Panc1 (cell line): ENCODE results near the gene INPP5K. TPM values are rescaled to one million over a fixed set of nuclear protein-coding genes. Genes with fewer than 3 reads are reported as not detected.
A peak's percentile ranks its signal among the peaks of the same experiment; 100 is the strongest.

Source experiments
- ATAC-seq: fragments of 200-7000 bp; cut with Tn5 transposase; 2 replicates; pipeline ENCODE4 v1.9.1; 2020; ENCODE audit warnings: mild to moderate bottlenecking, moderate library complexity
- BruUV-seq: library from RNA; stranded (reverse); fragments of 400-500 nt; replicated peaks from 2 replicates; lab custom pipeline; 2021; lab: Mats Ljungman, UMichigan
- CTCF ChIA-PET: fragments of 300-600 bp; sonication (Branson Sonifier 250); formaldehyde crosslinking; loops from one replicate; lab custom pipeline; 2022; ENCODE audit warnings: antibody characterized with exemption; lab: Charles Lee
- POLR2A ChIA-PET: fragments of 300-600 bp; sonication (Branson Sonifier 250); formaldehyde crosslinking; loops from one replicate; lab custom pipeline; 2022; ENCODE audit warnings: antibody characterized with exemption; lab: Charles Lee
- DNase-seq: peaks from one replicate; pipeline ENCODE4 v3.0.0-alpha.2; 2010; ENCODE audit warnings: low read depth, low spot score
- H3K27ac ChIP-seq: 2 replicates; pipeline ENCODE4 v1.5.1; 2011; ENCODE audit warnings: mild to moderate bottlenecking, low read length, inconsistent platforms
- H3K27me3 ChIP-seq: fragments of 200-500 bp; sonication (Bioruptor generic); 2 replicates; pipeline ENCODE4 v1.6.0; 2014; ENCODE audit warnings: low read length, inconsistent platforms; ENCODE audit not compliant: control insufficient read depth, insufficient read depth
- H3K36me3 ChIP-seq: fragments of 200-500 bp; sonication (Bioruptor generic); 2 replicates; pipeline ENCODE4 v1.5.1; 2014; ENCODE audit warnings: inconsistent platforms, mild to moderate bottlenecking, low read length, moderate library complexity; ENCODE audit not compliant: control insufficient read depth, insufficient read depth
- H3K4me1 ChIP-seq: 2 replicates; pipeline ENCODE4 v1.5.1; 2011; ENCODE audit warnings: inconsistent platforms, mild to moderate bottlenecking, low read length, moderate library complexity; ENCODE audit not compliant: control insufficient read depth, insufficient read depth
- H3K4me3 ChIP-seq, 2 experiments: 2 replicates each; pipeline ENCODE4 v1.5.1; 2011 to 2012; ENCODE audit warnings: low read depth in 2 of 2, low read length in 2 of 2, mild to moderate bottlenecking in 2 of 2, inconsistent platforms in 1 of 2, moderate library complexity in 1 of 2
- H3K9me3 ChIP-seq: fragments of 200-500 bp; sonication (Bioruptor generic); 2 replicates; pipeline ENCODE4 v1.5.1; 2014; ENCODE audit warnings: low read depth, mild to moderate bottlenecking, inconsistent platforms, low read length, moderate library complexity; ENCODE audit not compliant: control insufficient read depth, insufficient read depth
- CTCF ChIP-seq: fragments of 450-650 bp; IDR thresholded peaks from 2 replicates; pipeline ENCODE4 v1.5.1; 2017; ENCODE audit warnings: mild to moderate bottlenecking
- POLR2AphosphoS5 ChIP-seq: IDR thresholded peaks from 2 replicates; pipeline ENCODE4 v1.6.1; 2012; ENCODE audit warnings: mild to moderate bottlenecking, low read depth, low read length, moderate library complexity
- REST ChIP-seq, 2 experiments: IDR thresholded peaks; 2 replicates each; pipeline ENCODE4 v1.6.1; 2011 to 2012; ENCODE audit warnings: low read depth in 2 of 2, control low read depth in 1 of 2, low read length in 1 of 2, mild to moderate bottlenecking in 1 of 2, moderate library complexity in 1 of 2; ENCODE audit not compliant: insufficient read depth in 1 of 2
- SIN3A ChIP-seq: IDR thresholded peaks from 2 replicates; pipeline ENCODE4 v1.6.1; 2012; ENCODE audit warnings: low read depth, mild to moderate bottlenecking, low read length, moderate library complexity, borderline replicate concordance; ENCODE audit not compliant: insufficient read depth
- TCF7L2 ChIP-seq: IDR thresholded peaks from 2 replicates; pipeline ENCODE4 v1.6.1; 2011; ENCODE audit warnings: mild to moderate bottlenecking, low read depth, low read length, inconsistent platforms
- in situ Hi-C: cut with HindIII; loops from 2 replicates; pipeline ENCODE4 v1.10.0; 2016; ENCODE audit warnings: low sequenced_read_pairs, low pct_unique_long_range_greater_than_20kb
- intact Hi-C: fragments of 100-400 bp; cut with micrococcal nuclease; formaldehyde crosslinking; loops from one replicate; pipeline ENCODE4 v1.10.0; 2022; ENCODE audit not compliant: unreplicated experiment
- total RNA-seq: library from RNA; stranded (reverse); gene quantifications from one replicate; pipeline ENCODE4 v1.2.1, GENCODE V29; 2021; ENCODE audit not compliant: unreplicated experiment

Gene INPP5K
- total RNA-seq, 1 experiment from 2014 or later: 21.3 TPM

- POLR2A ChIA-PET: no interaction called here
- in situ Hi-C loops: no loop called here
- TF ChIP-seq REST (IDR thresholded peaks at IDR 0.05; ENCODE audit: insufficient read depth in 1 of 2, low read depth in 2 of 2, low read length in 1 of 2): no peak
- no peak for TF ChIP-seq SIN3A
- TF ChIP-seq CTCF: no peak
- no peak for TF ChIP-seq POLR2AphosphoS5
- no peak for TF ChIP-seq TCF7L2
- BruUV-seq: no TSS peak
- Histone ChIP-seq H3K4me3 (no peak overlapping the region), H3K9me3 (no peaks in the 10 kb centered on the region), H3K27me3 (no peaks in the 10 kb centered on the region), H3K36me3 (peaks cover 3% of the 10 kb centered on the region; the same call in 1 of the 2 replicates), H3K4me1 (peaks cover 20% of the 10 kb centered on the region), H3K27ac (no peak overlapping the region; the same call in 1 of the 2 replicates)
- intact Hi-C loops: no loop called here
- DNase-seq: no peak
- CTCF ChIA-PET: no interaction called here
- no peak for ATAC-seq
These were observed 52.2 kb downstream of the INPP5K start for GRCh38 chr17:1464186-1464585.

- intact Hi-C loops: no loop called here
- DNase-seq (no peak), ATAC-seq (peak; percentile 30)
- Histone ChIP-seq H3K9me3 (no peaks in the 10 kb centered on the region), H3K4me3 (peak overlapping the region; percentile 39 to 61), H3K27me3 (no peaks in the 10 kb centered on the region), H3K36me3 (no peaks in the 10 kb centered on the region; the same call in 1 of the 2 replicates), H3K4me1 (peaks cover 20% of the 10 kb centered on the region), H3K27ac (peak overlapping the region; percentile 66)
- POLR2A ChIA-PET: interaction anchor here (0.6 kb wide), 1 partner anchor 1160 kb away, joined by 6 read pairs; no protein-coding TSS in a partner anchor
- CTCF ChIA-PET: no interaction called here
- in situ Hi-C loops: no loop called here
- 0 out of 2 replicates have a peak, but pooled peaks have one; percentile 14 for TF ChIP-seq TCF7L2
- no peak for TF ChIP-seq REST (IDR thresholded peaks at IDR 0.05; ENCODE audit: insufficient read depth in 1 of 2, low read depth in 2 of 2, low read length in 1 of 2)
- peak; percentile 60 for TF ChIP-seq POLR2AphosphoS5
- no peak for TF ChIP-seq CTCF
- BruUV-seq: TSS peak; percentile 74
These were observed 54.0 kb downstream of the INPP5K start for GRCh38 chr17:1462164-1463112.
